ENCODE data around the gene MAG.

Gene MAG

DNA sequence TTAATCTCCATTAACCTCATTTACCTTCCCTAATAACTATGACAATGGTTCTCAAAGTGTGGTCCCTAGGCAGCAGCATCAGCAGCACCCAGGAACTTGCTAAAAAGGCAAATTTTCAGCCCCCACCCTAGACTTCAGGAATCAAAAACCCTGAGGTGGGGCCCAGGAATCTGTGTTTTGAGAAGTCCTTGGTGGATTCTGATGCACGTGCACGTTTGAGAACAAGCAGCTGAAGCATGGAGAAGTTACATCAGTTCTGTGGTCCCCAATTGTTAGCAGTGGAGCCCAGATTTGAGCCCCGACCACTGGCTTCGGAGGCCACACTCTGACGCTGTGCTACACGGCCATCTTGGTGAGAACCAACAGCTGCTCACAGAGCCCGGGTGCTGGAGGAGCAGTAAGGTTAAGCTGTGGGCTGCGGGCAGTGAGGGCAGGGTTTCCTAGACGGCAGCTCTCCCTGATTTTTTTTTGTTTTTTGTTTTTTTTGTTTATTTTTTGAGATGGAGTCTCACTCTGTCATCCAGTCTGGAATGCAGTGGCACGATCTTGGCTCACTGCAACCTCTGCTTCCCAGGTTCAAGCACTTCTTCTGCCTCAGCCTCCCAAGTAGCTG, 23.0 kb downstream of the MAG start:
- Histone ChIP-seq H3K27ac (replicated peaks) (no peak overlapping the region), H3K4me3 (replicated peaks; ENCODE audit: insufficient read depth, low read length) (no peak overlapping the region), H3K27me3 (ENCODE audit: insufficient read depth, poor library complexity, severe bottlenecking) (no peaks in the 10 kb centered on the region)
- TF ChIP-seq GABPA (IDR thresholded peaks at IDR 0.05; ENCODE audit: low read depth) (no peak), SPI1 (IDR thresholded peaks at IDR 0.05; ENCODE audit: borderline replicate concordance, low read depth) (no peak), CTCF (IDR thresholded peaks at IDR 0.05; ENCODE audit: insufficient read depth, low read length) (no peak), REST (IDR thresholded peaks at IDR 0.05; ENCODE audit: insufficient replicate concordance, low read depth) (no peak), POLR2AphosphoS5 (IDR thresholded peaks at IDR 0.05; ENCODE audit: low read depth) (no peak)
- no peak for DNase-seq (ENCODE audit: low read depth in 1 of 2, low spot score in 1 of 2)

DNA sequence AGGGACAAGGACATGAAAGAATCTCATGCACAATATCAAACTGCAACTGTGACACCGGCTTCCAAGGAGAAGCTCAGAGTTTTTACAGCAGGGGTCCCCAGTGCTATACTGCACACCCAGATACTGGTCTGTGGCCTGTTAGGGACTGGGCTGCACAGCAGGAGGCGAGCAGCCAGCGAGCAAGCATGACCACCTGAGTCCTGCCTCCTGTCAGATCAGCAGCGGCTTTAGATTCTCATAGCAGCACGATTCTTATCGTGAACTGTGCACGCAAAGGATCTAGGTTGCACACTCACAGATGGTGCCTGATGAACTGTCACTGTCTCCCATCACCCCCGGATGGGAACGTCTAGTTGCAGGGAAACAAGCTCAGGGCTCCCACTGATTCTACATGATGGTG, 23.9 kb downstream of the MAG start:
- Histone ChIP-seq H3K27me3 (ENCODE audit: insufficient read depth, poor library complexity, severe bottlenecking) (no peaks in the 10 kb centered on the region), H3K27ac (replicated peaks) (no peak overlapping the region), H3K4me3 (replicated peaks; ENCODE audit: insufficient read depth, low read length) (no peak overlapping the region)
- TF ChIP-seq POLR2AphosphoS5 (IDR thresholded peaks at IDR 0.05; ENCODE audit: low read depth) (no peak), SPI1 (IDR thresholded peaks at IDR 0.05; ENCODE audit: borderline replicate concordance, low read depth) (no peak), REST (IDR thresholded peaks at IDR 0.05; ENCODE audit: insufficient replicate concordance, low read depth) (no peak), GABPA (IDR thresholded peaks at IDR 0.05; ENCODE audit: low read depth) (no peak), CTCF (IDR thresholded peaks at IDR 0.05; ENCODE audit: insufficient read depth, low read length) (no peak)
- DNase-seq (ENCODE audit: low read depth in 1 of 2, low spot score in 1 of 2) = no peak

DNA sequence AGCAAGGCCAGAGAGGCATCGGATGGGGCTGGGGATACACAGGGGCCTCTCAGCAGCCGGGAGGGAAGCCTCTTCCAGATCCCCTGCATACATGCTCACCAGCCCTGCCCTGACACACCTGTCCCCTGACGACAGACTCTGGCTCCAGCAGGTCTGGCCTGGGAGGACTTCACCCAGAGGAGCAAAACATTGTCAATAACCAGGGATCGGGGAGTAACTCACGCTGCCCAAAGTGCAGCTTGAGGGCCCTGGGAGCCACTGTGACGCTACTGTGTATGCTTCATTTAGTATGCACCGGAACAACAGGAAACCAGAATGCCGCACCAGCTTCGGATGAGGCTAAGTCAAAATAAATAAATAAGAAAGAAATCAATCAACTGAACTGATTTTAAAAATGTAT, 24.6 kb downstream of the MAG start:
- no peak overlapping the region for H3K4me3 ChIP-seq (replicated peaks; ENCODE audit: insufficient read depth, low read length)
- H3K27me3 ChIP-seq (ENCODE audit: insufficient read depth, poor library complexity, severe bottlenecking) = no peaks in the 10 kb centered on the region
- DNase-seq (ENCODE audit: low read depth in 1 of 2, low spot score in 1 of 2) = no peak
- TF ChIP-seq CTCF (IDR thresholded peaks at IDR 0.05; ENCODE audit: insufficient read depth, low read length) (no peak), POLR2AphosphoS5 (IDR thresholded peaks at IDR 0.05; ENCODE audit: low read depth) (no peak), REST (IDR thresholded peaks at IDR 0.05; ENCODE audit: insufficient replicate concordance, low read depth) (no peak), GABPA (IDR thresholded peaks at IDR 0.05; ENCODE audit: low read depth) (no peak), SPI1 (IDR thresholded peaks at IDR 0.05; ENCODE audit: borderline replicate concordance, low read depth) (no peak)
- H3K27ac ChIP-seq (replicated peaks) = no peak overlapping the region

All from HL-60 (cell line).